OCI-LY7 (cell line): ENCODE data around the gene MAP3K7. TPM values are rescaled to one million over a fixed set of nuclear protein-coding genes. Genes with fewer than 3 reads are reported as not detected.

Source experiments
- BruUV-seq: library from RNA; stranded (reverse); fragments of 400-500 nt; replicated peaks from 2 replicates; lab custom pipeline; 2021; lab: Mats Ljungman, UMichigan
- CTCF ChIA-PET: fragments of 300-600 bp; sonication (Branson Sonifier 250); formaldehyde crosslinking; loops from one replicate; lab custom pipeline; 2022; ENCODE audit warnings: antibody characterized with exemption; ENCODE audit not compliant: unreplicated experiment; lab: Charles Lee
- POLR2A ChIA-PET: fragments of 300-600 bp; sonication (Branson Sonifier 250); formaldehyde crosslinking; loops from one replicate; lab custom pipeline; 2022; ENCODE audit warnings: antibody characterized with exemption; lab: Charles Lee
- DNase-seq: peaks from one replicate; pipeline ENCODE4 v3.0.0-alpha.2; 2015; ENCODE audit warnings: low spot score
- H2AFZ ChIP-seq: fragments of 200-600 bp; sonication (generic), shearing (Covaris generic); 2 replicates; pipeline ENCODE4 v1.6.1; 2014; ENCODE audit warnings: mild to moderate bottlenecking, antibody characterized with exemption, low read length, moderate library complexity
- H3K27ac ChIP-seq: fragments of 200-600 bp; sonication (generic); 2 replicates; pipeline ENCODE4 v1.5.1; 2014; ENCODE audit warnings: mixed run types, low read depth, mild to moderate bottlenecking, moderate library complexity, low read length, inconsistent platforms; ENCODE audit not compliant: poor library complexity, severe bottlenecking
- H3K36me3 ChIP-seq: fragments of 200-600 bp; sonication (generic); 2 replicates; pipeline ENCODE4 v1.6.1; 2014; ENCODE audit warnings: mild to moderate bottlenecking, antibody characterized with exemption, low read length, moderate library complexity, mixed read lengths; ENCODE audit not compliant: insufficient read depth
- H3K4me1 ChIP-seq: fragments of 200-600 bp; sonication (generic); 2 replicates; pipeline ENCODE4 v1.5.1; 2014; ENCODE audit warnings: mild to moderate bottlenecking, low read length; ENCODE audit not compliant: insufficient read depth, poor library complexity, severe bottlenecking
- H3K4me2 ChIP-seq: fragments of 200-600 bp; sonication (generic); 2 replicates; pipeline ENCODE4 v1.6.1; 2014; ENCODE audit warnings: mild to moderate bottlenecking, low read length
- H3K4me3 ChIP-seq: fragments of 200-600 bp; sonication (generic); 2 replicates; pipeline ENCODE4 v1.5.1; 2014; ENCODE audit warnings: mild to moderate bottlenecking, low read depth, low read length; ENCODE audit not compliant: poor library complexity, severe bottlenecking
- H3K79me2 ChIP-seq: fragments of 200-600 bp; sonication (generic); 2 replicates; pipeline ENCODE4 v1.6.1; 2016; ENCODE audit warnings: low read depth, mild to moderate bottlenecking, low read length, moderate library complexity, mixed read lengths; ENCODE audit not compliant: insufficient read depth
- H3K9me2 ChIP-seq: fragments of 200-600 bp; sonication (generic); 2 replicates; pipeline ENCODE4 v1.6.1; 2016; ENCODE audit warnings: mild to moderate bottlenecking, low read length, mixed read lengths; ENCODE audit not compliant: insufficient read depth
- H3K9me3 ChIP-seq: fragments of 200-600 bp; sonication (generic); 2 replicates; pipeline ENCODE4 v1.6.1; 2014; ENCODE audit warnings: mild to moderate bottlenecking, mixed run types, low read length, mixed read lengths
- H4K20me1 ChIP-seq: fragments of 200-600 bp; sonication (generic); 2 replicates; pipeline ENCODE4 v1.6.1; 2014; ENCODE audit warnings: mild to moderate bottlenecking, antibody characterized with exemption, low read length, moderate library complexity, mixed read lengths; ENCODE audit not compliant: insufficient read depth
- CTCF ChIP-seq: fragments of 200-600 bp; sonication (generic); conservative IDR thresholded peaks from 2 replicates; pipeline ENCODE4 v1.5.1; 2014; ENCODE audit warnings: mild to moderate bottlenecking, antibody characterized with exemption, low read length, moderate library complexity, mixed read lengths
- EZH2phosphoT487 ChIP-seq: fragments of 200-600 bp; sonication (generic); IDR thresholded peaks from 2 replicates; pipeline ENCODE4 v1.6.1; 2018; ENCODE audit warnings: low read depth, borderline replicate concordance, mild to moderate bottlenecking, mixed run types, antibody characterized with exemption, low read length, moderate library complexity, mixed read lengths
- intact Hi-C: fragments of 100-400 bp; cut with micrococcal nuclease; formaldehyde crosslinking; loops from one replicate; pipeline ENCODE4 v1.10.0; 2022; ENCODE audit not compliant: unreplicated experiment
- total RNA-seq, 2 experiments: library from RNA; depleted of rRNA in 1 of 2; stranded (reverse); fragments of >200 nt in 1 of 2; shearing (Covaris generic) in 1 of 2; gene quantifications; 2 replicates each; pipeline ENCODE4 v1.2.3, GENCODE V29; 2014 to 2022

Gene MAP3K7
- total RNA-seq, 2 experiments from 2014 or later = 29.5 to 45.7 TPM

GRCh38 chr6:90621581-90621980, 34.7 kb upstream of the MAP3K7 start:
- Histone ChIP-seq H3K9me2 (no peaks in the 10 kb centered on the region), H3K4me3 (no peak overlapping the region), H3K4me2 (no peak overlapping the region), H4K20me1 (no peaks in the 10 kb centered on the region), H3K4me1 (no peaks in the 10 kb centered on the region), H2AFZ (no peak overlapping the region), H3K79me2 (no peaks in the 10 kb centered on the region), H3K9me3 (no peaks in the 10 kb centered on the region), H3K36me3 (no peaks in the 10 kb centered on the region), H3K27ac (no peak overlapping the region)
- intact Hi-C loops = no loop called here
- TF ChIP-seq EZH2phosphoT487 = no peak
- TF ChIP-seq CTCF = no peak
- ChIA-PET CTCF (no interaction called here), POLR2A (interaction anchor here (0.8 kb wide), 1 partner anchor 10 kb away, joined by 3 read pairs; no protein-coding TSS in a partner anchor)
- BruUV-seq = no TSS peak
- DNase-seq = no peak

GRCh38 chr6:90619221-90619620, 32.3 kb upstream of the MAP3K7 start:
- H2AFZ ChIP-seq = no peak overlapping the region
- H3K9me3 ChIP-seq = no peaks in the 10 kb centered on the region
- TF ChIP-seq EZH2phosphoT487 (no peak), CTCF (no peak)
- H3K4me1 ChIP-seq = no peaks in the 10 kb centered on the region
- no peaks in the 10 kb centered on the region for H3K79me2 ChIP-seq
- H3K9me2 ChIP-seq = no peaks in the 10 kb centered on the region
- ChIA-PET CTCF (no interaction called here), POLR2A (interaction anchor here (0.6 kb wide), 1 partner anchor 525 kb away, joined by 3 read pairs; no protein-coding TSS in a partner anchor)
- H4K20me1 ChIP-seq = no peaks in the 10 kb centered on the region
- no peaks in the 10 kb centered on the region for H3K36me3 ChIP-seq
- no TSS peak for BruUV-seq
- intact Hi-C loops = no loop called here
- no peak for DNase-seq
- no peak overlapping the region for H3K4me2 ChIP-seq
- no peak overlapping the region for H3K4me3 ChIP-seq
- H3K27ac ChIP-seq = no peak overlapping the region

- intact Hi-C loops = no loop called here
- Histone ChIP-seq H4K20me1 (no peaks in the 10 kb centered on the region), H3K79me2 (no peaks in the 10 kb centered on the region), H3K4me2 (no peak overlapping the region), H3K4me1 (peaks cover 16% of the 10 kb centered on the region), H3K4me3 (no peak overlapping the region), H3K9me2 (no peaks in the 10 kb centered on the region), H2AFZ (0 out of 2 replicates have a peak overlapping the region, but pooled peaks have one; percentile 88), H3K36me3 (no peaks in the 10 kb centered on the region), H3K27ac (no peak overlapping the region), H3K9me3 (no peaks in the 10 kb centered on the region)
- TF ChIP-seq CTCF (no peak), EZH2phosphoT487 (no peak)
- BruUV-seq = no TSS peak
- no peak for DNase-seq
- CTCF ChIA-PET = no interaction called here
- POLR2A ChIA-PET = interaction anchor here (0.6 to 1.4 kb wide), 3 partner anchors 10 to 57 kb away, joined by 3 to 8 read pairs (median 3); no protein-coding TSS in a partner anchor
Observed at GRCh38 chr6:90612313-90612680, 25.4 kb upstream of the MAP3K7 start.
